Mesendoderm (in vitro differentiated cells): Measurements from ENCODE around the gene SUMO1.

Source experiments
- DNase-seq: peaks from one replicate; pipeline ENCODE4 v3.0.0; 2013
- H2AK5ac ChIP-seq: 2 replicates; pipeline ENCODE4 v1.6.1; 2013; ENCODE audit warnings: low read length, inconsistent platforms
- H2BK120ac ChIP-seq: 2 replicates; pipeline ENCODE4 v1.6.1; 2013; ENCODE audit warnings: low read depth, mild to moderate bottlenecking, low read length, moderate library complexity, mixed read lengths
- H2BK15ac ChIP-seq: replicated peaks from 2 replicates; pipeline ENCODE4 v1.6.1; 2013; ENCODE audit warnings: low read depth, mild to moderate bottlenecking, moderate library complexity
- H2BK5ac ChIP-seq: 2 replicates; pipeline ENCODE4 v1.6.1; 2013; ENCODE audit warnings: low read length, inconsistent platforms
- H3K18ac ChIP-seq: 2 replicates; pipeline ENCODE4 v1.6.1; 2013; ENCODE audit warnings: mild to moderate bottlenecking, low read length, mixed read lengths
- H3K23ac ChIP-seq: one replicate; pipeline ENCODE4 v1.6.1; 2013; ENCODE audit warnings: low read length
- H3K27ac ChIP-seq: 2 replicates; pipeline ENCODE4 v1.5.1; 2013; ENCODE audit warnings: low read depth, mild to moderate bottlenecking, inconsistent platforms, low read length, moderate library complexity
- H3K27me3 ChIP-seq: 2 replicates; pipeline ENCODE4 v1.6.1; 2013; ENCODE audit warnings: low read length, control low read depth, mild to moderate bottlenecking, inconsistent platforms; ENCODE audit not compliant: insufficient read depth, poor library complexity
- H3K36me3 ChIP-seq: 2 replicates; pipeline ENCODE4 v1.6.1; 2013; ENCODE audit warnings: low read length, inconsistent platforms; ENCODE audit not compliant: control insufficient read depth, insufficient read depth
- H3K4ac ChIP-seq: one replicate; pipeline ENCODE4 v1.6.1; 2013; ENCODE audit warnings: low read depth, mild to moderate bottlenecking, low read length, moderate library complexity
- H3K4me1 ChIP-seq: 2 replicates; pipeline ENCODE4 v1.6.1; 2013; ENCODE audit warnings: low read depth, low read length, inconsistent platforms; ENCODE audit not compliant: control insufficient read depth
- H3K4me2 ChIP-seq: 2 replicates; pipeline ENCODE4 v1.6.1; 2013; ENCODE audit warnings: low read length
- H3K4me3 ChIP-seq: 2 replicates; pipeline ENCODE4 v1.5.1; 2013; ENCODE audit warnings: mild to moderate bottlenecking, low read length
- H3K56ac ChIP-seq: one replicate; pipeline ENCODE4 v1.6.1; 2013; ENCODE audit warnings: low read length
- H3K79me1 ChIP-seq: 2 replicates; pipeline ENCODE4 v1.6.1; 2013; ENCODE audit warnings: low read length, inconsistent platforms
- H3K79me2 ChIP-seq: 2 replicates; pipeline ENCODE4 v1.6.1; 2013; ENCODE audit warnings: mild to moderate bottlenecking, low read length; ENCODE audit not compliant: control insufficient read depth, insufficient read depth
- H3K9ac ChIP-seq: 2 replicates; pipeline ENCODE4 v1.6.1; 2013; ENCODE audit warnings: low read length, inconsistent platforms
- H4K5ac ChIP-seq: one replicate; pipeline ENCODE4 v1.6.1; 2013; ENCODE audit warnings: low read length
- H4K8ac ChIP-seq: one replicate; pipeline ENCODE4 v1.6.1; 2013; ENCODE audit warnings: low read depth, mild to moderate bottlenecking, control low read depth, low read length, moderate library complexity
- WGBS: extraction: QIAGEN DNeasy Blood & Tissue Kit; methylation state at CpG from one replicate; pipeline ENCODE4 v1.1.7; 2013; ENCODE audit warnings: low lambda C conversion rate, missing lambda C conversion rate; ENCODE audit not compliant: insufficient coverage; ENCODE audit errors: extremely low coverage; 5-methylcytosine and 5-hydroxymethylcytosine counted together

SUMO1 gene

GRCh38 chr2:202193881-202194353, 44.5 kb downstream of the SUMO1 start:
- Histone ChIP-seq H4K5ac (no peak overlapping the region), H3K79me2 (no peaks in the 10 kb centered on the region), H3K4me2 (no peak overlapping the region), H3K9ac (no peak overlapping the region), H3K23ac (no peak overlapping the region), H3K4me1 (no peaks in the 10 kb centered on the region), H2BK15ac (no peak overlapping the region), H3K36me3 (no peaks in the 10 kb centered on the region), H3K4me3 (no peak overlapping the region), H3K79me1 (no peaks in the 10 kb centered on the region), H2AK5ac (no peak overlapping the region), H3K56ac (no peak overlapping the region), H3K18ac (no peak overlapping the region), H4K8ac (no peak overlapping the region), H2BK5ac (no peak overlapping the region), H3K27me3 (no peaks in the 10 kb centered on the region), H2BK120ac (no peak overlapping the region), H3K27ac (no peak overlapping the region), H3K4ac (no peak overlapping the region)
- no CpG with 5 or more reads among the region's 7 CpGs for WGBS
- no peak for DNase-seq

GRCh38 chr2:202193305-202193704, 45.1 kb downstream of the SUMO1 start:
- Histone ChIP-seq H4K5ac (no peak overlapping the region), H2BK120ac (no peak overlapping the region), H3K36me3 (no peaks in the 10 kb centered on the region), H3K23ac (no peak overlapping the region), H3K18ac (no peak overlapping the region), H2AK5ac (no peak overlapping the region), H3K27me3 (no peaks in the 10 kb centered on the region), H3K4ac (no peak overlapping the region), H3K4me1 (no peaks in the 10 kb centered on the region), H3K27ac (no peak overlapping the region), H3K79me2 (no peaks in the 10 kb centered on the region), H2BK15ac (no peak overlapping the region), H3K79me1 (no peaks in the 10 kb centered on the region), H3K56ac (no peak overlapping the region), H3K4me3 (no peak overlapping the region), H4K8ac (no peak overlapping the region), H3K4me2 (no peak overlapping the region), H3K9ac (no peak overlapping the region), H2BK5ac (no peak overlapping the region)
- DNase-seq = no peak
- WGBS = no CpG with 5 or more reads among the region's 5 CpGs

- Histone ChIP-seq H3K36me3 (no peaks in the 10 kb centered on the region), H3K27me3 (no peaks in the 10 kb centered on the region), H3K18ac (no peak overlapping the region), H3K4me3 (no peak overlapping the region), H4K5ac (no peak overlapping the region), H2BK5ac (no peak overlapping the region), H3K9ac (no peak overlapping the region), H3K79me1 (no peaks in the 10 kb centered on the region), H3K4me2 (no peak overlapping the region), H4K8ac (no peak overlapping the region), H2BK120ac (no peak overlapping the region), H2BK15ac (no peak overlapping the region), H3K23ac (no peak overlapping the region), H3K79me2 (no peaks in the 10 kb centered on the region), H3K4ac (no peak overlapping the region), H3K27ac (no peak overlapping the region), H3K4me1 (no peaks in the 10 kb centered on the region), H2AK5ac (no peak overlapping the region), H3K56ac (no peak overlapping the region)
- WGBS = no CpG with 5 or more reads among the region's 1 CpG
- DNase-seq = no peak
These were observed 50.8 kb downstream of the SUMO1 start for GRCh38 chr2:202187570-202187969.

- H3K4ac ChIP-seq = no peak overlapping the region
- no peak overlapping the region for H3K18ac ChIP-seq
These were observed 51.7 kb downstream of the SUMO1 start for GRCh38 chr2:202186641-202187202.

GRCh38 chr2:202185156-202185555, 53.2 kb downstream of the SUMO1 start:
- no peaks in the 10 kb centered on the region for H3K27me3 ChIP-seq
- H3K4ac ChIP-seq = no peak overlapping the region
- H3K23ac ChIP-seq = no peak overlapping the region
- H3K79me2 ChIP-seq = no peaks in the 10 kb centered on the region
- H4K8ac ChIP-seq = no peak overlapping the region
- no peak overlapping the region for H4K5ac ChIP-seq
- no peak overlapping the region for H2BK120ac ChIP-seq
- H3K4me2 ChIP-seq = no peak overlapping the region
- H3K18ac ChIP-seq = no peak overlapping the region
- H2BK15ac ChIP-seq = no peak overlapping the region
- no peaks in the 10 kb centered on the region for H3K4me1 ChIP-seq
- no peak overlapping the region for H3K9ac ChIP-seq
- H3K36me3 ChIP-seq = no peaks in the 10 kb centered on the region
- no peak overlapping the region for H3K56ac ChIP-seq
- DNase-seq = no peak
- H2BK5ac ChIP-seq = no peak overlapping the region
- H3K27ac ChIP-seq = no peak overlapping the region
- no peaks in the 10 kb centered on the region for H3K79me1 ChIP-seq
- WGBS = no CpG with 5 or more reads among the region's 6 CpGs
- H2AK5ac ChIP-seq = no peak overlapping the region
- no peak overlapping the region for H3K4me3 ChIP-seq

More at GRCh38 chr2:202186641-202187202, 51.7 kb downstream of the SUMO1 start:
- H2BK120ac ChIP-seq = no peak overlapping the region
- H3K27ac ChIP-seq = no peak overlapping the region
- H3K79me2 ChIP-seq = no peaks in the 10 kb centered on the region
- H4K8ac ChIP-seq = no peak overlapping the region
- H3K56ac ChIP-seq = no peak overlapping the region
- H2BK5ac ChIP-seq = no peak overlapping the region
- H3K9ac ChIP-seq = no peak overlapping the region
- no peak overlapping the region for H2AK5ac ChIP-seq
- H3K4me2 ChIP-seq = no peak overlapping the region
- H3K36me3 ChIP-seq = no peaks in the 10 kb centered on the region
- H3K23ac ChIP-seq = no peak overlapping the region
- WGBS = no CpG with 5 or more reads among the region's 4 CpGs
- no peaks in the 10 kb centered on the region for H3K4me1 ChIP-seq
- H4K5ac ChIP-seq = no peak overlapping the region
- H3K79me1 ChIP-seq = no peaks in the 10 kb centered on the region
- H3K27me3 ChIP-seq = no peaks in the 10 kb centered on the region
- no peak overlapping the region for H3K4me3 ChIP-seq
- H2BK15ac ChIP-seq = no peak overlapping the region
- DNase-seq = no peak

GRCh38 chr2:202184557-202184956, 53.8 kb downstream of the SUMO1 start:
- H3K56ac ChIP-seq = no peak overlapping the region
- H4K5ac ChIP-seq = no peak overlapping the region
- H2AK5ac ChIP-seq = no peak overlapping the region
- H3K4ac ChIP-seq = no peak overlapping the region
- no peak overlapping the region for H3K4me2 ChIP-seq
- no peaks in the 10 kb centered on the region for H3K79me1 ChIP-seq
- no peak for DNase-seq
- no peak overlapping the region for H2BK5ac ChIP-seq
- no peaks in the 10 kb centered on the region for H3K27me3 ChIP-seq
- H3K4me1 ChIP-seq = no peaks in the 10 kb centered on the region
- no peak overlapping the region for H4K8ac ChIP-seq
- H3K27ac ChIP-seq = no peak overlapping the region
- no peak overlapping the region for H3K4me3 ChIP-seq
- no peak overlapping the region for H3K23ac ChIP-seq
- H2BK15ac ChIP-seq = no peak overlapping the region
- H2BK120ac ChIP-seq = no peak overlapping the region
- WGBS = no CpG with 5 or more reads among the region's 2 CpGs
- no peaks in the 10 kb centered on the region for H3K36me3 ChIP-seq
- no peak overlapping the region for H3K18ac ChIP-seq
- no peaks in the 10 kb centered on the region for H3K79me2 ChIP-seq
- no peak overlapping the region for H3K9ac ChIP-seq
